GM12801 (cell line): ENCODE measurements around the gene TREX2.

Experiments
- CTCF ChIP-seq: IDR thresholded peaks from one replicate; pipeline ENCODE4 v1.5.1; 2011; ENCODE audit warnings: control low read depth; ENCODE audit not compliant: insufficient read length; ENCODE audit errors: extremely low read depth

The TREX2 gene

GRCh38 chrX:153413731-153414130 lies 32.1 kb downstream of the TREX2 start:
- TF ChIP-seq CTCF: no peak

GRCh38 chrX:153412746-153413720 lies 32.8 kb downstream of the TREX2 start:
- no peak for TF ChIP-seq CTCF

- TF ChIP-seq CTCF: no peak
These were observed 33.8 kb downstream of the TREX2 start for GRCh38 chrX:153411988-153412574.

- TF ChIP-seq CTCF: no peak
These were observed 34.4 kb downstream of the TREX2 start, which contains the start of gene ZFP92 for GRCh38 chrX:153411255-153411987. Gene ZFP92, plus strand, starts transcription at chrX:153411472. Its CDS starts 6,851 bp downstream, at chrX:153418323.

- TF ChIP-seq CTCF: no peak
These were observed 35.0 kb downstream of the TREX2 start for GRCh38 chrX:153410888-153411254.

- TF ChIP-seq CTCF: no peak
These were observed 35.5 kb downstream of the TREX2 start for GRCh38 chrX:153410373-153410772.

- TF ChIP-seq CTCF: no peak
These were observed 36.3 kb downstream of the TREX2 start for GRCh38 chrX:153409414-153410101.
